IMR-90 (cell line): ENCODE results near the gene FXR2. TPM values are rescaled to one million over a fixed set of nuclear protein-coding genes. Genes with fewer than 3 reads are reported as not detected.

ENCODE experiments used
- ATAC-seq: fragments of 200-7000 bp; cut with Tn5 transposase; 2 replicates; pipeline ENCODE4 v1.9.1; 2020; ENCODE audit warnings: low read depth, mild to moderate bottlenecking, moderate library complexity
- BruUV-seq: library from RNA; stranded (reverse); fragments of 400-500 nt; replicated peaks from 2 replicates; lab custom pipeline; 2021; lab: Mats Ljungman, UMichigan
- CTCF ChIA-PET: fragments of 300-600 bp; formaldehyde crosslinking; extraction: SDS; loops from one replicate; lab custom pipeline; 2021; ENCODE audit warnings: antibody characterized with exemption; lab: Yijun Ruan, JAX
- POLR2A ChIA-PET: fragments of 300-600 bp; sonication (Branson Sonifier 250); formaldehyde crosslinking; loops from one replicate; lab custom pipeline; 2022; ENCODE audit warnings: antibody characterized with exemption; ENCODE audit not compliant: unreplicated experiment; lab: Charles Lee
- DNase-seq: peaks from one replicate; pipeline ENCODE4 v3.0.0; 2013
- H2AFZ ChIP-seq: replicated peaks from 2 replicates; pipeline ENCODE3; 2013; ENCODE audit warnings: low read length, mild to moderate bottlenecking; ENCODE audit not compliant: poor library complexity
- H2AK5ac ChIP-seq: 2 replicates; pipeline ENCODE4 v1.6.1; 2013; ENCODE audit warnings: low read depth, low read length, inconsistent platforms
- H2AK9ac ChIP-seq: replicated peaks from 2 replicates; pipeline ENCODE3; 2013; ENCODE audit warnings: mild to moderate bottlenecking, low read depth, low read length, moderate library complexity; ENCODE audit not compliant: poor library complexity
- H2BK120ac ChIP-seq: 2 replicates; pipeline ENCODE4 v1.6.1; 2013; ENCODE audit warnings: low read depth, low read length, inconsistent platforms
- H2BK15ac ChIP-seq: 3 replicates; pipeline ENCODE4 v1.6.1; 2013; ENCODE audit warnings: low read depth, low read length, inconsistent platforms
- H2BK20ac ChIP-seq: 2 replicates; pipeline ENCODE4 v1.6.1; 2013; ENCODE audit warnings: low read depth, mild to moderate bottlenecking, inconsistent platforms, low read length, moderate library complexity
- H2BK5ac ChIP-seq: 2 replicates; pipeline ENCODE4 v1.6.1; 2013; ENCODE audit warnings: mild to moderate bottlenecking, low read depth, low read length, inconsistent platforms; ENCODE audit not compliant: poor library complexity, severe bottlenecking
- H3K14ac ChIP-seq: replicated peaks from 2 replicates; pipeline ENCODE4 v1.6.1; 2013; ENCODE audit warnings: low read depth, low read length, inconsistent platforms
- H3K18ac ChIP-seq: 2 replicates; pipeline ENCODE4 v1.6.1; 2013; ENCODE audit warnings: low read depth, low read length, control low read depth
- H3K23ac ChIP-seq: 2 replicates; pipeline ENCODE4 v1.6.1; 2013; ENCODE audit warnings: low read depth, low read length, inconsistent platforms
- H3K27ac ChIP-seq: 2 replicates; pipeline ENCODE4 v1.5.1; 2013; ENCODE audit warnings: mild to moderate bottlenecking, control low read depth, low read length; ENCODE audit not compliant: insufficient read depth
- H3K27me3 ChIP-seq: 2 replicates; pipeline ENCODE4 v1.6.1; 2013; ENCODE audit warnings: low read length; ENCODE audit not compliant: control insufficient read depth, insufficient read depth
- H3K36me3 ChIP-seq: 2 replicates; pipeline ENCODE4 v1.6.1; 2013; ENCODE audit warnings: low read length, mixed read lengths; ENCODE audit not compliant: control insufficient read depth, insufficient read depth
- H3K4ac ChIP-seq: 2 replicates; pipeline ENCODE4 v1.6.1; 2013; ENCODE audit warnings: low read depth, low read length, inconsistent platforms
- H3K4me1 ChIP-seq: 2 replicates; pipeline ENCODE4 v1.6.1; 2013; ENCODE audit warnings: low read length, mixed read lengths; ENCODE audit not compliant: control insufficient read depth, insufficient read depth
- H3K4me2 ChIP-seq: 2 replicates; pipeline ENCODE4 v1.6.1; 2013; ENCODE audit warnings: low read depth, mild to moderate bottlenecking, control low read depth, low read length, moderate library complexity
- H3K4me3 ChIP-seq: 2 replicates; pipeline ENCODE4 v1.5.1; 2013; ENCODE audit warnings: low read depth, mild to moderate bottlenecking, control low read depth, low read length, moderate library complexity; ENCODE audit not compliant: insufficient read depth
- H3K56ac ChIP-seq: 2 replicates; pipeline ENCODE4 v1.6.1; 2013; ENCODE audit warnings: low read length, inconsistent platforms; ENCODE audit not compliant: insufficient read depth; ENCODE audit errors: extremely low read depth
- H3K79me1 ChIP-seq, 2 experiments: 2 replicates each; pipeline ENCODE4 v1.6.1; 2013; ENCODE audit warnings: low read length in 2 of 2, inconsistent platforms in 1 of 2, low read depth in 1 of 2
- H3K9ac ChIP-seq: 2 replicates; pipeline ENCODE4 v1.6.1; 2013; ENCODE audit warnings: low read depth, low read length, control low read depth
- H3K9me1 ChIP-seq: 2 replicates; pipeline ENCODE4 v1.6.1; 2013; ENCODE audit warnings: low read length, inconsistent platforms; ENCODE audit not compliant: insufficient read depth
- H3K9me3 ChIP-seq: 2 replicates; pipeline ENCODE4 v1.6.1; 2013; ENCODE audit warnings: low read length; ENCODE audit not compliant: control insufficient read depth, insufficient read depth
- H4K20me1 ChIP-seq: 2 replicates; pipeline ENCODE4 v1.6.1; 2013; ENCODE audit warnings: low read length, inconsistent platforms; ENCODE audit not compliant: insufficient read depth
- H4K5ac ChIP-seq: 2 replicates; pipeline ENCODE4 v1.6.1; 2013; ENCODE audit warnings: mild to moderate bottlenecking, low read depth, low read length, control low read depth
- H4K8ac ChIP-seq, 2 experiments: 2 replicates each; pipeline ENCODE4 v1.6.1; 2013; ENCODE audit warnings: low read depth in 2 of 2, low read length in 2 of 2, control low read depth in 1 of 2, inconsistent platforms in 1 of 2
- H4K91ac ChIP-seq: 2 replicates; pipeline ENCODE4 v1.6.1; 2013; ENCODE audit warnings: low read depth, low read length, inconsistent platforms; ENCODE audit not compliant: insufficient read depth
- POLR2A ChIP-seq: IDR thresholded peaks from 2 replicates; pipeline ENCODE4 v1.6.1; 2012; ENCODE audit warnings: mild to moderate bottlenecking, low read depth, low read length
- RCOR1 ChIP-seq: IDR thresholded peaks from 2 replicates; pipeline ENCODE4 v1.6.1; 2012; ENCODE audit warnings: mild to moderate bottlenecking, low read length, improper control_type of control experiment; ENCODE audit not compliant: insufficient replicate concordance
- WGBS, 2 experiments: methylation state at CpG; one replicate each; pipeline versions ENCODE4 v1.1.5 to v1.1.7; 2013; ENCODE audit warnings: missing lambda C conversion rate in 2 of 2; ENCODE audit not compliant: insufficient read length in 1 of 2; ENCODE audit errors: extremely low coverage in 2 of 2; 5-methylcytosine and 5-hydroxymethylcytosine counted together
- dilution Hi-C: fragments of 300-500 bp; cut with HindIII; formaldehyde crosslinking; loops from one replicate; pipeline ENCODE4 v1.14.3; 2018; ENCODE audit warnings: low sequenced_read_pairs; ENCODE audit not compliant: unreplicated experiment
- in situ Hi-C: fragments of 300-500 bp; cut with MboI; formaldehyde crosslinking; loops from 3 replicates; pipeline ENCODE4 v1.14.3; 2019; ENCODE audit warnings: low sequenced_read_pairs, inconsistent platforms, mixed read lengths
- intact Hi-C: fragments of 100-400 bp; cut with micrococcal nuclease; formaldehyde crosslinking; loops from 2 replicates; pipeline ENCODE4 v1.10.0; 2022
- polyA plus RNA-seq, 3 experiments: library from polyadenylated mRNA; depleted of rRNA; stranded (reverse); fragments of >200 nt; gene quantifications; 2 replicates each; pipeline ENCODE4 v1.2.3, GENCODE V29; 2012; ENCODE audit warnings: low replicate concordance in 1 of 3
- total RNA-seq: library from RNA; depleted of rRNA; stranded (reverse); fragments of >200 nt; gene quantifications from 2 replicates; pipeline ENCODE4 v1.2.3, GENCODE V29; 2012

The FXR2 gene
- total and polyA plus RNA-seq, 2 of the 4 experiments (the other 2 are of a cell fraction): 39.1 to 55.9 TPM

- Histone ChIP-seq H3K27ac (no peak overlapping the region), H3K9me1 (peaks cover 18% of the 10 kb centered on the region), H3K14ac (peak overlapping the region; percentile 13; the same call in 1 of the 2 replicates), H3K18ac (no peak overlapping the region), H2AK9ac (no peak overlapping the region), H4K20me1 (peaks cover 70% of the 10 kb centered on the region), H3K23ac (peak overlapping the region; percentile 74), H3K4me1 (peaks cover 20% of the 10 kb centered on the region), H4K91ac (no peak overlapping the region), H2BK15ac (no peak overlapping the region), H3K36me3 (peaks cover 64% of the 10 kb centered on the region), H2BK120ac (no peak overlapping the region), H3K9me3 (no peaks in the 10 kb centered on the region), H2AFZ (no peak overlapping the region), H3K27me3 (no peaks in the 10 kb centered on the region), H3K4me2 (peak overlapping the region; percentile 83; the same call in 1 of the 2 replicates), H3K56ac (0 out of 2 replicates have a peak overlapping the region, but pooled peaks have one; percentile 11), H3K79me1 (peaks cover 12 to 71% of the 10 kb centered on the region in 2 experiments), H3K4me3 (no peak overlapping the region), H4K5ac (no peak overlapping the region), H2AK5ac (no peak overlapping the region), H4K8ac (no peak overlapping the region), H2BK20ac (no peak overlapping the region), H3K9ac (peak overlapping the region; percentile 25; the same call in 1 of the 2 replicates), H2BK5ac (no peak overlapping the region), H3K4ac (no peak overlapping the region)
- dilution Hi-C loops: no loop called here
- in situ Hi-C loops: no loop called here
- ChIA-PET CTCF (interaction anchor here (0.6 to 2.2 kb wide), 3 partner anchors 14 to 67 kb away, joined by 4 to 9 read pairs (median 5); no protein-coding TSS in a partner anchor), POLR2A (interaction anchor here (0.8 kb wide), 1 partner anchor 9 kb away, joined by 3 read pairs; the partner anchor contains the start of gene MPDU1)
- no CpG with 5 or more reads among the region's 1 CpG for WGBS, 2 experiments
- no peak for DNase-seq
- no peak for ATAC-seq
- no TSS peak for BruUV-seq
- TF ChIP-seq POLR2A (0 out of 2 replicates have a peak, but pooled peaks have one; percentile 30), RCOR1 (no peak)
- intact Hi-C loops: no loop called here
These were observed 39.2 kb downstream of the FXR2 start for GRCh38 chr17:7575481-7575883.
